PC-3 (cell line): Measurements from ENCODE around the gene CIAPIN1. TPM values are rescaled to one million over a fixed set of nuclear protein-coding genes. Genes with fewer than 3 reads are reported as not detected.

Experiments used
- ATAC-seq: fragments of 200-7000 bp; cut with Tn5 transposase; 2 replicates; pipeline ENCODE4 v1.9.1; 2020; ENCODE audit warnings: mild to moderate bottlenecking, moderate library complexity
- BruUV-seq: library from RNA; stranded (reverse); fragments of 400-500 nt; replicated peaks from 2 replicates; lab custom pipeline; 2021; lab: Mats Ljungman, UMichigan
- CTCF ChIA-PET: fragments of 300-600 bp; sonication (Branson Sonifier 250); formaldehyde crosslinking; loops from one replicate; lab custom pipeline; 2022; ENCODE audit warnings: antibody characterized with exemption; lab: Charles Lee
- POLR2A ChIA-PET: fragments of 300-600 bp; sonication (Branson Sonifier 250); formaldehyde crosslinking; loops from one replicate; lab custom pipeline; 2022; ENCODE audit warnings: antibody characterized with exemption; ENCODE audit not compliant: unreplicated experiment; lab: Charles Lee
- DNase-seq: peaks from one replicate; pipeline ENCODE4 v3.0.0-alpha.2; 2015
- H2AFZ ChIP-seq: fragments of 300-600 bp; sonication (generic); 2 replicates; pipeline ENCODE4 v1.6.0; 2016; ENCODE audit warnings: antibody characterized with exemption, low read length
- H3F3A ChIP-seq: fragments of 300-600 bp; sonication (generic); one replicate; pipeline ENCODE4 v1.6.0; 2017; ENCODE audit warnings: antibody characterized with exemption, low read length, control low read depth, mild to moderate bottlenecking; ENCODE audit not compliant: unreplicated experiment
- H3K27ac ChIP-seq: fragments of 300-600 bp; sonication (generic); 2 replicates; pipeline ENCODE4 v1.5.1; 2016; ENCODE audit warnings: mild to moderate bottlenecking, low read length
- H3K27me3 ChIP-seq: fragments of 300-600 bp; sonication (generic); 2 replicates; pipeline ENCODE4 v1.6.1; 2016; ENCODE audit warnings: low read length, mixed read lengths
- H3K36me3 ChIP-seq: fragments of 300-600 bp; sonication (generic); 2 replicates; pipeline ENCODE4 v1.6.1; 2016; ENCODE audit warnings: low read depth, mixed run types, low read length, mixed read lengths
- H3K4me1 ChIP-seq: fragments of 300-600 bp; sonication (generic); 2 replicates; pipeline ENCODE4 v1.5.1; 2016; ENCODE audit warnings: low read length; ENCODE audit not compliant: insufficient read depth
- H3K4me2 ChIP-seq: fragments of 300-600 bp; sonication (generic); 2 replicates; pipeline ENCODE4 v1.6.0; 2016; ENCODE audit warnings: low read length
- H3K4me3 ChIP-seq: fragments of 300-600 bp; sonication (generic); 2 replicates; pipeline ENCODE4 v1.5.1; 2016; ENCODE audit warnings: mild to moderate bottlenecking, low read length, mixed read lengths
- H3K79me2 ChIP-seq: fragments of 300-600 bp; sonication (generic); 2 replicates; pipeline ENCODE4 v1.6.1; 2017; ENCODE audit warnings: low read length, mixed read lengths
- H3K9ac ChIP-seq: fragments of 300-600 bp; sonication (generic); 2 replicates; pipeline ENCODE4 v1.6.0; 2016; ENCODE audit warnings: mild to moderate bottlenecking, low read length
- H3K9me2 ChIP-seq: fragments of 300-600 bp; sonication (generic); replicated peaks from 2 replicates; pipeline ENCODE4 v1.6.1; 2016; ENCODE audit warnings: mixed run types, low read length, mixed read lengths
- H3K9me3 ChIP-seq: fragments of 300-600 bp; sonication (generic); 2 replicates; pipeline ENCODE4 v1.6.1; 2016; ENCODE audit warnings: low read length, mixed read lengths
- H4K20me1 ChIP-seq: fragments of 300-600 bp; sonication (generic); 2 replicates; pipeline ENCODE4 v1.6.1; 2016; ENCODE audit warnings: low read length, mixed read lengths
- CTCF ChIP-seq: fragments of 300-600 bp; sonication (generic); conservative IDR thresholded peaks from 2 replicates; pipeline ENCODE4 v1.5.1; 2017; ENCODE audit warnings: antibody characterized with exemption, low read depth, mild to moderate bottlenecking, low read length
- EZH2 ChIP-seq: fragments of 300-600 bp; sonication (generic); IDR thresholded peaks from one replicate; pipeline ENCODE4 v1.6.1; 2017; ENCODE audit warnings: antibody characterized with exemption, mild to moderate bottlenecking, low read length; ENCODE audit not compliant: unreplicated experiment
- EZH2phosphoT487 ChIP-seq: fragments of 300-600 bp; sonication (generic); IDR thresholded peaks from 2 replicates; pipeline ENCODE4 v1.6.1; 2018; ENCODE audit warnings: mild to moderate bottlenecking, antibody characterized with exemption, low read length, borderline replicate concordance
- intact Hi-C: fragments of 100-400 bp; cut with micrococcal nuclease; formaldehyde crosslinking; loops from 2 replicates; pipeline ENCODE4 v1.9.0; 2023
- total RNA-seq: library from RNA; depleted of rRNA; stranded (reverse); fragments of >200 nt; gene quantifications from 2 replicates; pipeline ENCODE4 v1.2.3, GENCODE V29; 2014

The CIAPIN1 gene
- total RNA-seq, 1 experiment from 2014 or later = 48.6 TPM

- no peaks in the 10 kb centered on the region for H3K9me2 ChIP-seq
- no peaks in the 10 kb centered on the region for H3K9me3 ChIP-seq
- H3F3A ChIP-seq = no peaks in the 10 kb centered on the region
- no peaks in the 10 kb centered on the region for H3K27me3 ChIP-seq
- intact Hi-C loops = no loop called here
- DNase-seq (no peak), ATAC-seq (no peak)
- H4K20me1 ChIP-seq = no peaks in the 10 kb centered on the region
- CTCF ChIA-PET = no interaction called here
- H3K36me3 ChIP-seq = no peaks in the 10 kb centered on the region
- peaks cover 12% of the 10 kb centered on the region for H3K4me1 ChIP-seq
- H3K4me3 ChIP-seq = no peak overlapping the region
- no peak overlapping the region for H3K9ac ChIP-seq
- TF ChIP-seq EZH2phosphoT487 (no peak), CTCF (no peak), EZH2 (no peak)
- no peak overlapping the region for H3K4me2 ChIP-seq
- BruUV-seq = no TSS peak
- POLR2A ChIA-PET = no interaction called here
- no peak overlapping the region for H2AFZ ChIP-seq
- no peaks in the 10 kb centered on the region for H3K79me2 ChIP-seq
- H3K27ac ChIP-seq = no peak overlapping the region
Observed at GRCh38 chr16:57416084-57416483, 31.1 kb downstream of the CIAPIN1 start.

- H3K36me3 ChIP-seq = no peaks in the 10 kb centered on the region
- TF ChIP-seq CTCF (no peak), EZH2 (no peak), EZH2phosphoT487 (no peak)
- H3F3A ChIP-seq = no peaks in the 10 kb centered on the region
- peaks cover 12% of the 10 kb centered on the region for H3K4me1 ChIP-seq
- no peaks in the 10 kb centered on the region for H4K20me1 ChIP-seq
- no peak overlapping the region for H3K9ac ChIP-seq
- no peaks in the 10 kb centered on the region for H3K9me2 ChIP-seq
- CTCF ChIA-PET = no interaction called here
- H3K4me2 ChIP-seq = no peak overlapping the region
- H3K9me3 ChIP-seq = no peaks in the 10 kb centered on the region
- no peak overlapping the region for H3K27ac ChIP-seq
- no peak overlapping the region for H2AFZ ChIP-seq
- BruUV-seq = no TSS peak
- no peaks in the 10 kb centered on the region for H3K27me3 ChIP-seq
- POLR2A ChIA-PET = interaction anchor here (0.7 kb wide), 1 partner anchor 113 kb away, joined by 19 read pairs; no protein-coding TSS in a partner anchor
- no peak overlapping the region for H3K4me3 ChIP-seq
- H3K79me2 ChIP-seq = no peaks in the 10 kb centered on the region
- ATAC-seq (no peak), DNase-seq (no peak)
- intact Hi-C loops = no loop called here
Observed at GRCh38 chr16:57413733-57414132, 33.5 kb downstream of the CIAPIN1 start.

- Histone ChIP-seq H4K20me1 (no peaks in the 10 kb centered on the region), H3K4me1 (peaks cover 12% of the 10 kb centered on the region), H3K79me2 (no peaks in the 10 kb centered on the region), H3K4me2 (no peak overlapping the region), H2AFZ (no peak overlapping the region), H3K9ac (no peak overlapping the region), H3K9me3 (no peaks in the 10 kb centered on the region), H3K27me3 (no peaks in the 10 kb centered on the region), H3K36me3 (no peaks in the 10 kb centered on the region), H3K27ac (no peak overlapping the region), H3K4me3 (no peak overlapping the region), H3K9me2 (no peaks in the 10 kb centered on the region), H3F3A (no peaks in the 10 kb centered on the region)
- no peak for DNase-seq
- ChIA-PET POLR2A (interaction anchor here (0.6 kb wide), 1 partner anchor 81 kb away, joined by 3 read pairs; no protein-coding TSS in a partner anchor), CTCF (no interaction called here)
- TF ChIP-seq EZH2phosphoT487 = no peak
- no peak for TF ChIP-seq EZH2
- no peak for TF ChIP-seq CTCF
- BruUV-seq = no TSS peak
- intact Hi-C loops = no loop called here
- ATAC-seq = no peak
Observed at GRCh38 chr16:57413301-57413730, 33.9 kb downstream of the CIAPIN1 start.
